ENCODE data around the gene MYL2. TPM values are rescaled to one million over a fixed set of nuclear protein-coding genes. Genes with fewer than 3 reads are reported as not detected.

MYL2 gene
- not detected in 2 replicates for total RNA-seq (ENCODE audit: low replicate concordance)

GRCh38 chr12:110920324-110920910 lies at the start of gene MYL2:
Gene MYL2 (minus strand): TSS chr12:110920579. CDS start chr12:110920529, 50 bp downstream.

Other genes starting within 250 kb of the MYL2 start
- 1.8 and 2.0 TPM in 2 replicates for gene HVCN1, start 231.5 kb downstream of the MYL2 start, total RNA-seq (ENCODE audit: low replicate concordance)
- gene PPP1CC, start 177.7 kb downstream of the MYL2 start, total RNA-seq (ENCODE audit: low replicate concordance): 45.6 and 71.3 TPM in 2 replicates
- gene CCDC63, start 73.6 kb downstream of the MYL2 start, total RNA-seq (ENCODE audit: low replicate concordance): not detected in 2 replicates
- not detected in 2 replicates for gene CUX2, start 113.6 kb upstream of the MYL2 start, total RNA-seq (ENCODE audit: low replicate concordance)